ENCODE data around the gene FXYD6. TPM values are rescaled to one million over a fixed set of nuclear protein-coding genes. Genes with fewer than 3 reads are reported as not detected.

FXYD6 gene
- total RNA-seq, 2 donors from 2014 or later: 6.4 to 29.8 TPM

- no peak for TF ChIP-seq CTCF (IDR thresholded peaks at IDR 0.05)
- H3K27ac ChIP-seq: no peak within 1 kb of the TSS
- H3K27me3 ChIP-seq: peaks cover 28% of the 10 kb centered on the region
- DNase-seq: no peak
- intact Hi-C loops (cut with DNase I): no loop called here
- H3K4me3 ChIP-seq: peak within 1 kb of the TSS; percentile 34
- H3K9me3 ChIP-seq: no peaks in the 10 kb centered on the region
- H3K9ac ChIP-seq (ENCODE audit: low read depth in 2 of 2, low read length in 2 of 2): peak within 1 kb of the TSS; percentile 24 to 55
- peaks cover 5% of the 10 kb centered on the region for H3K4me1 ChIP-seq
- H3K36me3 ChIP-seq: no peaks in the 10 kb centered on the region
Measured at GRCh38 chr11:117796872-117797529, 79.5 kb downstream of the FXYD6 start, which contains the start of gene DSCAML1. Gene DSCAML1 (minus strand): TSS chr11:117797216. CDS start chr11:117797079, 137 bp downstream.

GRCh38 chr11:117796456-117796871, 80.0 kb downstream of the FXYD6 start:
- no peaks in the 10 kb centered on the region for H3K9me3 ChIP-seq
- peaks cover 28% of the 10 kb centered on the region for H3K27me3 ChIP-seq
- H3K9ac ChIP-seq (ENCODE audit: low read depth in 2 of 2, low read length in 2 of 2): peak overlapping the region; percentile 24 to 55
- H3K4me1 ChIP-seq: peaks cover 5% of the 10 kb centered on the region
- H3K36me3 ChIP-seq: no peaks in the 10 kb centered on the region
- TF ChIP-seq CTCF (IDR thresholded peaks at IDR 0.05): no peak
- no peak overlapping the region for H3K27ac ChIP-seq
- intact Hi-C loops (cut with DNase I): no loop called here
- peak overlapping the region; percentile 34 for H3K4me3 ChIP-seq
- DNase-seq: no peak

GRCh38 chr11:117795638-117796455, 80.6 kb downstream of the FXYD6 start:
- Histone ChIP-seq H3K4me1 (peaks cover 5% of the 10 kb centered on the region), H3K27me3 (peaks cover 28% of the 10 kb centered on the region), H3K9me3 (no peaks in the 10 kb centered on the region), H3K36me3 (no peaks in the 10 kb centered on the region), H3K4me3 (peak overlapping the region; percentile 34), H3K27ac (no peak overlapping the region), H3K9ac (ENCODE audit: low read depth in 2 of 2, low read length in 2 of 2) (peak overlapping the region in 1 of 2 donors; percentile 55)
- DNase-seq: no peak
- intact Hi-C loops (cut with DNase I): no loop called here
- TF ChIP-seq CTCF (IDR thresholded peaks at IDR 0.05): no peak

- Histone ChIP-seq H3K36me3 (no peaks in the 10 kb centered on the region), H3K9me3 (no peaks in the 10 kb centered on the region), H3K27ac (no peak overlapping the region), H3K9ac (ENCODE audit: low read depth in 2 of 2, low read length in 2 of 2) (no peak overlapping the region), H3K27me3 (peaks cover 28% of the 10 kb centered on the region), H3K4me1 (peaks cover 5% of the 10 kb centered on the region), H3K4me3 (no peak overlapping the region)
- intact Hi-C loops (cut with DNase I): no loop called here
- DNase-seq: no peak
- no peak for TF ChIP-seq CTCF (IDR thresholded peaks at IDR 0.05)
Measured at GRCh38 chr11:117794772-117795629, 81.5 kb downstream of the FXYD6 start.

GRCh38 chr11:117794135-117794534, 82.3 kb downstream of the FXYD6 start:
- Histone ChIP-seq H3K27ac (no peak overlapping the region), H3K4me3 (no peak overlapping the region), H3K27me3 (peaks cover 28% of the 10 kb centered on the region), H3K9ac (ENCODE audit: low read depth in 2 of 2, low read length in 2 of 2) (no peak overlapping the region), H3K4me1 (peaks cover 5% of the 10 kb centered on the region), H3K9me3 (no peaks in the 10 kb centered on the region), H3K36me3 (no peaks in the 10 kb centered on the region)
- TF ChIP-seq CTCF (IDR thresholded peaks at IDR 0.05): no peak
- intact Hi-C loops (cut with DNase I): no loop called here
- DNase-seq: no peak

All from colonic mucosa (tissue), 4 donors.